Ishikawa (cell line): ENCODE data around the gene GLP1R.

Experiments used
- EP300 ChIP-seq: IDR thresholded peaks from 2 replicates; pipeline ENCODE4 v1.6.1; 2012; ENCODE audit warnings: borderline replicate concordance
- YY1 ChIP-seq: IDR thresholded peaks from 2 replicates; pipeline ENCODE4 v1.6.1; 2012; ENCODE audit warnings: low read depth

- TF ChIP-seq EP300 (no peak), YY1 (no peak)
Measured at GRCh38 chr6:39061588-39061987, 13.0 kb downstream of the GLP1R start.
